Measurements from ENCODE around the gene PLEKHM2. TPM values are rescaled to one million over a fixed set of nuclear protein-coding genes. Genes with fewer than 3 reads are reported as not detected.

PLEKHM2 gene
- total and polyA plus RNA-seq, 4 donors: 32.5 to 79.2 (median 63.1) TPM

GRCh38 chr1:15730936-15731335 is 46.8 kb downstream of the PLEKHM2 start:
- H3K27me3 ChIP-seq (ENCODE audit: control insufficient read depth in 3 of 3, insufficient read depth in 3 of 3, low read length in 2 of 3): no peaks in the 10 kb centered on the region
- DNase-seq: peak in 1 of 3 donors; percentile 9
- peaks cover 0 to 8% (median 0%) of the 10 kb centered on the region in 5 donors for H3K4me1 ChIP-seq (ENCODE audit: control insufficient read depth in 5 of 5, insufficient read depth in 5 of 5, low read length in 5 of 5)
- no peak overlapping the region for H3K27ac ChIP-seq (ENCODE audit: low read depth in 1 of 2, low read length in 1 of 2)
- WGBS, 2 donors: 96% methylated on average over 16 of the region's 16 CpGs
- TF ChIP-seq, protein P1, sequence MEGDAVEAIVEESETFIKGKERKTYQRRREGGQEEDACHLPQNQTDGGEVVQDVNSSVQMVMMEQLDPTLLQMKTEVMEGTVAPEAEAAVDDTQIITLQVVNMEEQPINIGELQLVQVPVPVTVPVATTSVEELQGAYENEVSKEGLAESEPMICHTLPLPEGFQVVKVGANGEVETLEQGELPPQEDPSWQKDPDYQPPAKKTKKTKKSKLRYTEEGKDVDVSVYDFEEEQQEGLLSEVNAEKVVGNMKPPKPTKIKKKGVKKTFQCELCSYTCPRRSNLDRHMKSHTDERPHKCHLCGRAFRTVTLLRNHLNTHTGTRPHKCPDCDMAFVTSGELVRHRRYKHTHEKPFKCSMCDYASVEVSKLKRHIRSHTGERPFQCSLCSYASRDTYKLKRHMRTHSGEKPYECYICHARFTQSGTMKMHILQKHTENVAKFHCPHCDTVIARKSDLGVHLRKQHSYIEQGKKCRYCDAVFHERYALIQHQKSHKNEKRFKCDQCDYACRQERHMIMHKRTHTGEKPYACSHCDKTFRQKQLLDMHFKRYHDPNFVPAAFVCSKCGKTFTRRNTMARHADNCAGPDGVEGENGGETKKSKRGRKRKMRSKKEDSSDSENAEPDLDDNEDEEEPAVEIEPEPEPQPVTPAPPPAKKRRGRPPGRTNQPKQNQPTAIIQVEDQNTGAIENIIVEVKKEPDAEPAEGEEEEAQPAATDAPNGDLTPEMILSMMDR (IDR thresholded peaks at IDR 0.05; ENCODE audit: control extremely low read depth, extremely low read depth): no peak
- H3K9ac ChIP-seq (ENCODE audit: insufficient read depth in 1 of 2, low read length in 2 of 2): no peak overlapping the region
- no peak overlapping the region for H3K4me3 ChIP-seq
- H3K36me3 ChIP-seq (ENCODE audit: control insufficient read depth in 4 of 4, insufficient read depth in 4 of 4, low read length in 4 of 4): peaks cover 8 to 81% (median 25%) of the 10 kb centered on the region in 4 donors
- no peaks in the 10 kb centered on the region for H3K9me3 ChIP-seq (ENCODE audit: control insufficient read depth in 4 of 4, insufficient read depth in 3 of 4, low read length in 3 of 4)
- no peak for ATAC-seq (ENCODE audit: insufficient read depth, low FRiP score)

DNA sequence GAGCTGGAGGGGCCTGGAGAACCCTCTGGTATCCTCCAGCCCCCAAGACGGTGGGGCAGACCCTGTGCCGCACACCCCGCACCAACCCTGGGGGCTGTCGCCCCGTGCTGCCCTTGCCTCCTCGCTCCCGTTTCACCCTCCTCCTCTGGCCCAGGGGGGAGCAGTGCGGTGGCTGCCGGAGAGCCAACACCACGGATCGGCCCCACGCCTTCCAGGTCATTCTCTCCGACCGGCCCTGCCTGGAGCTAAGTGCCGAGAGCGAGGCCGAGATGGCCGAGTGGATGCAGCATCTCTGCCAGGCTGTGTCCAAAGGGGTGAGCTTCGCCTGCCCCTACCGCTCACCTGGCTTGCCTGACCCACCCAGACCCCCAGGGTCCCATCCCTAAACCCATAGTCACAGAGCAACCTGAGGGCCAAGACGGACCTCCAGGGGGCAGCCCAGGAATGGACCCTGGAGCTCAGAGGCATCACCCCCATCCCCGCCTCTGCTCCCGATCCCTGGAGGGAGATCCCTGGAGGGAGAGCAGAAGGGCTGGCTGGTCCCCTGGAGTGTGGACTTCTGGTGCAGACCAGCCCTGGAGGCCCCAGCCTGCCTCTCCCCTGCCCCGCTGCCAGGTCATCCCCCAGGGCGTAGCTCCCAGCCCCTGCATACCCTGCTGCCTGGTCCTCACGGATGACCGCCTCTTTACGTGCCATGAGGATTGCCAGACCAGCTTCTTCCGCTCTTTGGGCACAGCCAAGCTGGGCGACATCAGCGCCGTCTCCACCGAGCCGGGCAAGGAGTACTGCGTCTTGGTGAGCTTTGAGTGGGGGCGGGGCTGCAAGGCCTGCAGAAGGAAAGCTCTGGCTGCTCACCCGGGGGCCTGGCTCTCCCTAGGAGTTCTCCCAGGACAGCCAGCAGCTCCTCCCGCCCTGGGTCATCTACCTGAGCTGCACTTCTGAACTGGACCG is 47.9 kb downstream of the PLEKHM2 start:
- Histone ChIP-seq H3K27ac (ENCODE audit: low read depth in 1 of 2, low read length in 1 of 2) (no peak overlapping the region), H3K27me3 (ENCODE audit: control insufficient read depth in 3 of 3, insufficient read depth in 3 of 3, low read length in 2 of 3) (no peaks in the 10 kb centered on the region), H3K36me3 (ENCODE audit: control insufficient read depth in 4 of 4, insufficient read depth in 4 of 4, low read length in 4 of 4) (peaks cover 6 to 71% (median 19%) of the 10 kb centered on the region in 4 donors), H3K4me3 (no peak overlapping the region), H3K9me3 (ENCODE audit: control insufficient read depth in 4 of 4, insufficient read depth in 3 of 4, low read length in 3 of 4) (no peaks in the 10 kb centered on the region), H3K9ac (ENCODE audit: insufficient read depth in 1 of 2, low read length in 2 of 2) (no peak overlapping the region), H3K4me1 (ENCODE audit: control insufficient read depth in 5 of 5, insufficient read depth in 5 of 5, low read length in 5 of 5) (peaks cover 0 to 10% (median 8%) of the 10 kb centered on the region in 5 donors)
- ATAC-seq (ENCODE audit: insufficient read depth, low FRiP score) (no peak), DNase-seq (peak in 1 of 3 donors; percentile 12)
- 94% methylated on average over 39 of the region's 39 CpGs for WGBS, 2 donors
- TF ChIP-seq, protein P1 (IDR thresholded peaks at IDR 0.05; ENCODE audit: control extremely low read depth, extremely low read depth): no peak

DNA sequence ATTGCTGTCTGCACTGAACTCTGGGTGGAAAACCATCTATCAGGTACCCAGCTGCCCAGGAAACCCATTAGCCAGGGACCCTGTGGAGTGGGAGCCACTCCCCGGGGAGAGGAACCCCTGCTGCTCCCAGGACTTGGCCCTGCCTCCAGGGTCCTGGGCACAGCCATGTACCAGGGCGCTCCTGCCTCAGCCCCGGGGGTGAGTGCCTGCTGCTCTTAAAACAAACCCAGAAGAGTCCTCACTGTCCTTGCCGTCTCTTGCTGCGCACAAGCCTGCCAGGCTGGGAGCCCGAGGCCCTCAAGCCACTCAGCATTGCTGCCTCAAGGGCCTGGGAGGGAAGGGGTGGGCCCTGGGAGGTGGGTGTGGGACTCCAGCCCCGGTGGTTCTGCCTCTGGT is 48.6 kb downstream of the PLEKHM2 start:
- peaks cover 4 to 64% (median 17%) of the 10 kb centered on the region in 4 donors for H3K36me3 ChIP-seq (ENCODE audit: control insufficient read depth in 4 of 4, insufficient read depth in 4 of 4, low read length in 4 of 4)
- TF ChIP-seq, protein P1 (IDR thresholded peaks at IDR 0.05; ENCODE audit: control extremely low read depth, extremely low read depth): no peak
- 71 to 93% methylated on average over 7 of the region's 7 CpGs for WGBS, 2 donors

More for the DNA sequence above, 48.6 kb downstream of the PLEKHM2 start:
- no peaks in the 10 kb centered on the region for H3K27me3 ChIP-seq (ENCODE audit: control insufficient read depth in 3 of 3, insufficient read depth in 3 of 3, low read length in 2 of 3)
- no peak overlapping the region for H3K9ac ChIP-seq (ENCODE audit: insufficient read depth in 1 of 2, low read length in 2 of 2)
- H3K4me1 ChIP-seq (ENCODE audit: control insufficient read depth in 5 of 5, insufficient read depth in 5 of 5, low read length in 5 of 5): peaks cover 0 to 14% (median 7%) of the 10 kb centered on the region in 5 donors
- H3K9me3 ChIP-seq (ENCODE audit: control insufficient read depth in 4 of 4, insufficient read depth in 3 of 4, low read length in 3 of 4): no peaks in the 10 kb centered on the region
- ATAC-seq (ENCODE audit: insufficient read depth, low FRiP score): no peak
- no peak overlapping the region for H3K27ac ChIP-seq (ENCODE audit: low read depth in 1 of 2, low read length in 1 of 2)
- DNase-seq: peak in 1 of 3 donors; percentile 8
- H3K4me3 ChIP-seq: no peak overlapping the region
